Stomach (tissue), 4 donors: ENCODE measurements around the gene FNDC3B.

Experiments used
- EP300 ChIP-seq: sonication (generic); formaldehyde crosslinking; IDR thresholded peaks from one replicate; pipeline ENCODE4 v1.6.1; 2017; ENCODE audit warnings: antibody characterized with exemption
- POLR2A ChIP-seq, 4 donors: fragments of 450-650 bp; IDR thresholded peaks; one replicate each; pipeline ENCODE4 v1.6.1; 2016; ENCODE audit warnings: antibody characterized with exemption in 4 of 4, control low read depth in 2 of 4, mild to moderate bottlenecking in 1 of 4, moderate library complexity in 1 of 4
- POLR2AphosphoS5 ChIP-seq, 3 donors: sonication (generic); formaldehyde crosslinking; IDR thresholded peaks; one replicate each; pipeline ENCODE4 v1.6.1; 2016; ENCODE audit warnings: antibody characterized with exemption in 3 of 3
- TF ChIP-seq, protein P1 (sequence below), 7 experiments: fragments of 450-650 bp in 4 of 7; fragments of 200-600 bp in 3 of 7; sonication (generic) in 3 of 7; IDR thresholded peaks; one replicate each; pipeline ENCODE4 v1.5.1; 2016 to 2019; ENCODE audit warnings: antibody characterized with exemption in 7 of 7, control low read depth in 2 of 7, mild to moderate bottlenecking in 1 of 7

DNA sequence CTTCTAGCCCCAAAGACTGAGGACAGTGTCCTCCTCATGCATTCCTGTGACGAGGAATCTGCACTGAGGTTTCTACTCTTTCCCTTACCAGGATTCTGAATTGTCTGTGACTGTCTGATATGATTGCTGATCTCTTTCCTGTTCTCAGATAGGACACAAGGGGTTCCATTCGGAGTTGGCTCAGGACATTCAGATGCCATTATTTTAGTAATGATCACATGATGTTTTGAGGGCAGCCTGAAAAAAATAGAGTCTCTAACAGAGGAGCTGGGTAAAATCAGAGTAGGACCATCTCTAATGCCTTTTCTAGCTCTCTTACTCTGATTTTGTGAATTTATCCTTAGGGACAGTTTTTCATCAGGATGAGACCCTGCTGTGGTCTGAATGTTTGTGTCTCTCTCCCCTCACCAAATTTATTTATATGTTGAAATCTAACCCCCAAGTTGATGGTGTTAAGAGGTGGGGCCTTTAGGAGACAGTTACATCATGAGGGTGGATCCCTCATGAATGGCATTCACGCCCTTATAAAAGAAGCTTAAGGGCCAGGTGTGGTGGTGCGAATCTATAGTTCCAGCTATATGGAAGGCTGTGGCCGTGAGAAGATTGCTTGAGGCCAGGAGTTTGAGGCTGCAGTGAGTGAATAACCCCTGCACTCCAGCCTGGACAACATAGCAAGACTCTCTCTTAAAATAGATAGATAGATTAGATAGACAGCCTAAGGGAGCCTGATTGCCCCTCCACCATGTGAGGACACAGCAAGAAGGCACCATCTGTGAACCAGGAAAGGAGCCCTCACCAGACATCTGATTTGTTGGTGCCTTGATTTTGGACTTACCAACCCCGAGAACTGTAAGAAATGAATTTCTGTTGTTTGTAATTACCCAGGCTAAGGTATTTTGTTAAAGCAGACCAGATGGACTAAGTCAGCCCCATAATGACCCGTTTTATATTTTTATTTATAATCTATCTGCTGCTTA, 24.4 kb downstream of the FNDC3B start:
- TF ChIP-seq POLR2A (IDR thresholded peaks at IDR 0.05), result no peak
- TF ChIP-seq, protein P1, sequence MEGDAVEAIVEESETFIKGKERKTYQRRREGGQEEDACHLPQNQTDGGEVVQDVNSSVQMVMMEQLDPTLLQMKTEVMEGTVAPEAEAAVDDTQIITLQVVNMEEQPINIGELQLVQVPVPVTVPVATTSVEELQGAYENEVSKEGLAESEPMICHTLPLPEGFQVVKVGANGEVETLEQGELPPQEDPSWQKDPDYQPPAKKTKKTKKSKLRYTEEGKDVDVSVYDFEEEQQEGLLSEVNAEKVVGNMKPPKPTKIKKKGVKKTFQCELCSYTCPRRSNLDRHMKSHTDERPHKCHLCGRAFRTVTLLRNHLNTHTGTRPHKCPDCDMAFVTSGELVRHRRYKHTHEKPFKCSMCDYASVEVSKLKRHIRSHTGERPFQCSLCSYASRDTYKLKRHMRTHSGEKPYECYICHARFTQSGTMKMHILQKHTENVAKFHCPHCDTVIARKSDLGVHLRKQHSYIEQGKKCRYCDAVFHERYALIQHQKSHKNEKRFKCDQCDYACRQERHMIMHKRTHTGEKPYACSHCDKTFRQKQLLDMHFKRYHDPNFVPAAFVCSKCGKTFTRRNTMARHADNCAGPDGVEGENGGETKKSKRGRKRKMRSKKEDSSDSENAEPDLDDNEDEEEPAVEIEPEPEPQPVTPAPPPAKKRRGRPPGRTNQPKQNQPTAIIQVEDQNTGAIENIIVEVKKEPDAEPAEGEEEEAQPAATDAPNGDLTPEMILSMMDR (IDR thresholded peaks at IDR 0.05), result no peak
- no peak for TF ChIP-seq EP300
- no peak for TF ChIP-seq POLR2AphosphoS5 (IDR thresholded peaks at IDR 0.05)
